Caki2 (cell line): ENCODE results near the gene SOX30. TPM values are rescaled to one million over a fixed set of nuclear protein-coding genes. Genes with fewer than 3 reads are reported as not detected.
A peak's percentile ranks its signal among the peaks of the same experiment; 100 is the strongest.
"Not testable (repeated sequence)": the region's sequence is repeated elsewhere in the genome, so short reads cannot be mapped to it uniquely, and the experiment has no call there.

Experiments
- DNase-seq: peaks from one replicate; pipeline ENCODE4 v3.0.0-alpha.2; 2015; ENCODE audit warnings: low read depth
- in situ Hi-C: cut with HindIII; loops from 2 replicates; pipeline ENCODE4 v1.10.0; 2016; ENCODE audit warnings: low sequenced_read_pairs, low pct_unique_long_range_greater_than_20kb, mixed read lengths
- total RNA-seq: library from RNA; depleted of rRNA; stranded (reverse); fragments of >200 nt; shearing (Covaris generic); gene quantifications from 2 replicates; pipeline ENCODE4 v1.2.3, GENCODE V29; 2014; ENCODE audit warnings: low replicate concordance; rRNA removed

The SOX30 gene
- total RNA-seq = not detected in 2 replicates

DNA sequence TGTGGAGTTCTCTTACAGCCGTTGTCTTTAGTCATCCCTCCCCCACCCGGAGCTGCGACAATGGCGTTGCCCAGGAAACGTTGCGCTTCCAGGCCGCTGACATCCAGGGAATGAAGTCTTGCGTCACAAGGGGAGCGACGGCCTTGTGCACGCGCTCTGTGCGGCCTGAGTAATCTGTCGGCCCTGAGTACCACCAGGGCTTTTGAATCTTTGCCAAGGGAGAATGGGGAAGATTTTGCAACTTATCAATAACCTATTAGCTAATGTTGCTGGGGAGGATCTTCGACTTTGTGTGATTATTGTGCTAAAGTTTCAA, at the start of gene SOX30:
SOX30 (minus strand) TSS at position 62 of the 316 bp plus-strand sequence. CDS start 360 bp downstream, outside the sequence.
- in situ Hi-C loops = no loop called here
- no peak for DNase-seq

DNA sequence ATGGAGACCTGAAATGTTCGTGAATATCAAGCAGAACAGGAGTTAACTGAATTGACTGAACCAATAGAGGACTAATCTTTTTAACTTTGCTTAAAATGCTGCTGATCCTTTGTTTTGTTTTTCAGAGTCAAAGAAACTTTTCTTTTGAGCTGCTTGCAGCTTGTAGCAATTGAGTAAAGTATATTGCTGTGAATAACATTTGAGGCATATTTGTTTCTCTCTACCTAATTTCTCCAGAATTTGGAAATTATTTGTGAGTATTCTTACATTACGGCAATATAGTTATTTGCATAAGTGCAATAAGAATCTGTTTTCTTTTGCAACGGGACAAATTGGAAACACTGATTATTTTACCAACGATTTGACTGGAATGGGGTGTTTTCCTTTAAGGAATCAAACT, 46.4 kb upstream of the SOX30 start:
- peak; percentile 22 for DNase-seq
- in situ Hi-C loops = not testable (repeated sequence)

DNA sequence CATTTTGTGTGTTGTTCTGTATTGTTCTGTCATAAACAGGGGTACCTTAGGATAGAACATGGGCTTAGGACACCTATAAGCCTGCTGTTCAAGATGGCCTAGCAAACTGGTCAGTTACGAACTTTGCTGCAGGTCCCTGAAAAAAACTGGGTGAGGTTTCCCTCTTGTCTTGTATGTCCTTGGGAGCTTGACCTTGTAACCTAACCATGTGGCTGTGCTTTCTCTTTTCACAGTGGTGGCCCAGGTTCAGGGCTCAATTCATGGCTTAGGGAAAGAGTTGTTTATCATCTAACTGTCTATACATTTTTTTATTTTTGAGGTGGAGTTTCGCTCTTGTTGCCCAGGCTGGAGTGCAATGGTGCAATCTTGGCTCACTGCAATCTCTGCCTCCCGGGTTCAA, 43.9 kb upstream of the SOX30 start:
- in situ Hi-C loops, DNase-seq: not testable (repeated sequence)

DNA sequence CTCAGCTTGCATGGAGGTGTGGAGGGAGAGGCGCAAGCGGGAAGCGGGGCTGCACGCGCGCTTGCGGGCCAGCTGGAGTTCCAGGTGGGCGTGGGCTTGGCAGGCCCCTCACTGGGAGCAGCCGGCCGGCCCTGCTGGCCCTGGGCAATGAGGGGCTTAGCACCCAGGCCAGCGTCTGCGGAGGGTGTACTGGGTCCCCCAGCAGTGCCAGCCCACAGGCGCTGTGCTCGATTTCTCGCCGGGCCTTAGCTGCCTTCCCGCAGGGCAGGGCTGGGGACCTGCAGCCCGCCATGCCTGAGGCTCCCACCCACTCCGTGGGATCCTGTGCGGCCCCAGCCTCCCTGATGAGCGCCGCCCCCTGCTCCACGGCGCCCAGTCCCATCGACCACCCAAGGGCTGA, 41.6 kb upstream of the SOX30 start:
- DNase-seq, in situ Hi-C loops: not testable (repeated sequence)

DNA sequence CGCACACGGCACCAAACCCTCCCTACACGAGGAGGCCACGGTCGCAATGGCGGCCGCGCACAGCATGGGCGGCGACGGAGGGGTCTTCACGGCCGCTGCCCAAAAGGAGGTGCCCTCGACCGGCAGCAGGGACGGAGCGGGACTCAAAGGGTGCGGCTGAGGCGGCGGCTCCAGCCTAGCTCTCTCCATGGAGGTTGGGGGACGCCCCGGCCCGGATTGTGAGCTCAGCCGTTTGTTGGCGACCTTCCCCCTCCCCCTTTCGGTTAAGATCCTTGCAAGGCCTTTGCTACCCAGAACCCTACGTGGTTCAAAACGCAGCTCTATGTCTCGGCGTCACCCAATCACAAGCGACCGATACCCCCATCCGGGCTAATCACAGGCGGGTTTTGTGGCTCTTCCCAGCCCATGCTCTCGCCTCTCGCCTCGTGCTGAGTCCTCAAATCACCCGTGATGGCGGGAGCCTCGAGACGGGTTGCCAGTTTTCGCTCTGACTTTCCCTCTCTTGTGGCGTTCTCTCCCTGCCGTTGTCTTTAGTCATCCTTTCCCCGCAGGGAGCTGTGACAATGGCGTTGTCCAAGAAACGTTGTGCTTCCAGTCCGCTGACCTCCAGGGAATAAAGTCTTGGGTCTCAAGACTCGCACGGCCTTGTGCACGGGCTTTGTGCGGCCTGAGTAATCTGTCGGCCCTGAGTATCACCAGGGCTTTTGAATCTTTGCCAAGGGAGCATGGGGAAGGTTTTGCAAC, 38.6 kb upstream of the SOX30 start:
- in situ Hi-C loops = no loop called here
- DNase-seq = no peak

DNA sequence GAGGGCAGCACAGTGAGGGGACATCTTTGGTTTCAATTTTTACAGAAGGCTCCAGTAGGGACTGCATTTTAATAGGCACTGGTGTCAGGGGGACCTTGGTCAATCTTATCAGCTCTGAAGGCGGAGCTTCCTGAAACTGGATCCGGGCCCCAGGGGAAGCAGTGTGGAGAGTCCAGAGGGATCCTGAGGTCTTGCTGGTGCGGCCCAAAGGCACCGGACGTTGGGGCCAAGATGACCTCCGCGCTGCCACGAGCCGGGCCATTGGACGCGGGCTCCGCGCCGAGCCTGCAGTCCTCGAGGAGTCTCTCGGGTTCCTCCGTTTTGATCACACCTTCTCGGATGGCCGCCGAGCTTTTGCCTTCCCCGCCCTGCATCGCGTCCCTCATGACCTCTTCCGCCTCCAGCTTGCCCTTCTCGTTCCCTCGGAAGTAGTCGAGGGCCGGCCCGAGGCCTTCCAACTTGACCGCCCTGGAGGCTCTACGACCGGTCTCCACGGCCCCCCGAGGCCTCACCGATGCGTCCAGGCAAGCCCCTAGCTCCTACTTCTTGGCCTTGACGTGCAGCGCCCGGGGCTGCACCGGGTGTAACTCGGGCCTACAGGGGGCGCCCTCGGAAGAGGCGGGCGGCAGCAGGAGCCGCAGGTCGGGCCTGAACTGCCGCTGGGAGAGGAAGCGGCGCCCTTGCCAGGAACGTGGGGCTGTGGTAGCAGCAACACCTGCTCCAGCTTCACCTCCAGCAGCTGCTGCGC, 37.9 kb upstream of the SOX30 start:
- no peak for DNase-seq
- in situ Hi-C loops = no loop called here

DNA sequence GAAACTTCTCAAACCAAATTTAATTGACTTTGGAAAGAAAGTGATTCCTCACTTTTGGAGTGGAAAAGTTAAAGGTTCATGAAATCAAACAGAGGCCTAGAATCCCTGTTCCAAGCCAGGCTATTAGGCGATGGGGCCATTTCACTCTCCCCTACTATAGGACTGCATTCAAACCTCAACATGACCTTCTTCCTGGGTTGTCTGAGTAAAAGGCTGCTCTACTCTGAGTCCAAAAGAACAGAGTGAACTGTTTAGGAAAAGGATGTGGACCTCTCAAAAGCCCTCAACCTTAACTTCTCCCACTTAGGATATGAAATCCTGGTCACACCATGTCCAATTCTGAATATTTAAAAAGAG, 34.9 kb upstream of the SOX30 start:
- no peak for DNase-seq
- in situ Hi-C loops = no loop called here

DNA sequence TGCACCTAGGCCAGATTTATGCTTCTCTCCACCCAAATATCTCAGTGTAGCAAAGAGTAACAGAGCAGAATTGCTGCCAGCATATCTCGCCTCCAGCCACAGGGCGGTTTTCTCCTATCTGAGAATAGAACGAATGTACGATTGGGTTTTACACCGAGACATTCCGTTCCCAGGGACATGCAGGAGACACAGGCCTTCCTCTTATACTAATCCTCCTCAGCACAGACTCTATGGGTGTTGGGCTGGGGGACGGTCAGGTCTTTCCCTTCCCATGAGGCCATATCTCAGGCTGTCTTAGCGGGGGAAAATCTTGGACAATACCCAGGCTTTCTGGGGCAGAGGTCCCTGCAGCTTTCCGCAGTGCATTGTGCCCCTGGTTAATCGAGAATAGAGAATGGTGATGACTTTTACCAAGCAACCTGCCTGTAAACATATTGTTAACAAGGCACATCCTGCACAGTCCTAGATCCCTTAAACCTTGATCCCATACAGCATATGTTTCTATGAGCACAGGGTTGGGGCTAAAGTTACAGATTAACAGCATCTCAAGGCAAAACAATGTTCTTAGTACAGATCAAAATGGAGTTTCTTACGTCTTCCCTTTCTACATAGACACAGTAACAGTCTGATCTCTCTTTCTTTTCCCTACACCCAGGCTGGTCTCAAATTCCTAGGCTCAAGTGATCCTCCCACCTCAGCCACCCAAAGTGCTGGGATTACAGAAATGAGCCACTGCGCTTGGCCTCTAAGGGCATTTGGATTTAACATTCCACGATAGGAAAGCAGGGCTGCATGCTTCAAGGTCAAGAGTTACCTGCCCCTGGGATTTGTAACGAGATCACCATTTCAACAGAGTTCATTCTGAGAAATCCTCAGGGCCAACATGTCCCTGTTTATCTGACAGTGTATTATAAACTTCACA, 34.3 kb upstream of the SOX30 start:
- DNase-seq, in situ Hi-C loops: not testable (repeated sequence)

DNA sequence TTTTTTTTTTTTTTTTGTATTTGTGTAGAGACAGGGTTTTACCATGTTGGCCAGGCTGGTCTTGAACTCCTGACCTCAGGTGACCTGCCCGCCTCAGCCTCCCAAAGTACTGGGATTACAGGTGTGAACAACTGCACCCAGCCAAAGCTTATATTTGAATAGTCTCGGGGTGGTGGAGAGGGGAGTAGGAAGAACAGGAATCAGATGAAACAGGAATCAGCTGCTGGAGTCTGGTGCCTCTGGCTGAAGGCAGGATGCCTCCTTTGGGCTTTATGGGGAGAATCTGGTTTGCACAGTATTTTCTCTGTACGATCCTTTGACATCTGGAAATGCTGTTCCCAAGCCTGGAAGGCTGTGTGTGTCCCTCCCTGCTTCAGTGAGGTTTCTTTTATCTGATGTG, 30.0 kb upstream of the SOX30 start:
- DNase-seq = no peak
- in situ Hi-C loops = no loop called here

DNA sequence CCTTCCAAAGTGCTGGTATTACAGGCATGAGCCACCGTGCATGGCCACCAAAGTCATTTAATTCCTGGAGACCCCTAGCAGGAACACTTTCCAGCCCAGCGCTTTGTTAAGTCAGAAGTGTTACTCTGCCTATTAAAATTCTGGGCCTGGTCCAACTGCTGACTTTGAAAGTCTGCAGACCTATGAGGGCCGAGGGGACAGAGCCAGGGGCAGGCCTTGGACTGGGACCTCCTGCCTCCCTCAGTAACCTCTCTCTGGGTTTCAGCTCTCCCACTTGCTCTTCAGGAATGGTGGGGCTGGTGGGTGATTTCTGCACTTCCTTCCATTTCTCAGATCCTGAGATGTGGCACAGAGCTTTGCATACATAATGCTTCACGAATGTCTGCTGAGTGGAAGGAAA, 28.8 kb upstream of the SOX30 start:
- in situ Hi-C loops = no loop called here
- no peak for DNase-seq

DNA sequence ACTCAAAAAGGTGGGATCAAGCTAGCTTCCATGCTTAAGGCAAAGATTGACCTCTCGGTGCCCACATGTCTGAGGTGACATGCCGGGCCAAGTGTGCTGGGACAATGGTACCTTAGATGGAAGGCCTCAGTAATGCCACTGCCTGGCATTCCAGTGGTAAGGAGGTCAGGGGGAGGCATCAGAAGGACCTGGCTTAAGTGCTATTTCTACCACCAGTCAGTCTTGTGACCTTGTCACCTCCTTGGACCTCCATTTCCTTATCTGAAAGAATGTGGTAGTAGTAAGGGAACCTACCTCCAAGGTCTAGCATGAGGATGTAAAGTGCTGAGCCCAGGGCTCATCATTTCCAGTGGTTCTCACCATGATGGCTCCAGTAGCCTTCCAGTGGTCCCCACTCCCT, 28.0 kb upstream of the SOX30 start:
- DNase-seq = no peak
- in situ Hi-C loops = no loop called here

DNA sequence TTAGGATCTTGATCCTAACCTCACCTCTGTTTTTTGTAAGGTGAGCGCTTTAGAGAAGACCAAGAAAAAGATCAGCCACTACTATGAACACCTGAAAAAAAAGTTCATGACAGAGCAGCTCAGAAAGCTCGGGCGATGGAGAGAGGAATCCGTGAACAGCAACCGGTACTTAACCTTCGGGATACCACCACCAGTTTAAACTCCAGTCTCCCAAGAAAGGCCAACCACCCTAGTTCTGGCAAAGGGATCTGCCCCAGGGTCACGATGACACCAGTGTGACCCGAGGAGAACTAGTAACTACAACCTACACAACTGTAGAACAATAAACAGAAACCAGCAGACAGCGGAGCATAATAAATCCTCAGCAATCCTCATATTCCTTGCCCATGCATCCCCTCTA, 27.6 kb upstream of the SOX30 start:
- DNase-seq = no peak
- in situ Hi-C loops = no loop called here

DNA sequence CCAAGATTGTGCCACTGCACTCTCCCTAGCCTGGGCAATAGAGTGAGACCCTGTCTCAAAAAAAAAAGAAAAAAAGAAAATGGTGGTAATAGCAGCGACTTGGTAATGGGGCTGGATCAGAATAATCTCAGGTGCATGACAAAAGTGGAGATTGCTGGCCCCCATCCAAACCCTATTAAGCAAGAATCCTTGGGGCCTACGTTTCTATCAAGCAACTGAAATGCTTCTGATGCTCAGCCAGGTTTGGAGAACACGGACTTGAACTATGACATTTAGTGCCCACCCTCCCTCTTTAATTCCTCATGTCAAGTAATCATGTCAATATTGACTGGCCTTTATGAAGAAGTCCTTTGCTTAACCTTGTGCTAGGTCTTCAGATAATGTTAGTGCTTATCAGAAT, 25.7 kb upstream of the SOX30 start:
- in situ Hi-C loops = no loop called here

DNA sequence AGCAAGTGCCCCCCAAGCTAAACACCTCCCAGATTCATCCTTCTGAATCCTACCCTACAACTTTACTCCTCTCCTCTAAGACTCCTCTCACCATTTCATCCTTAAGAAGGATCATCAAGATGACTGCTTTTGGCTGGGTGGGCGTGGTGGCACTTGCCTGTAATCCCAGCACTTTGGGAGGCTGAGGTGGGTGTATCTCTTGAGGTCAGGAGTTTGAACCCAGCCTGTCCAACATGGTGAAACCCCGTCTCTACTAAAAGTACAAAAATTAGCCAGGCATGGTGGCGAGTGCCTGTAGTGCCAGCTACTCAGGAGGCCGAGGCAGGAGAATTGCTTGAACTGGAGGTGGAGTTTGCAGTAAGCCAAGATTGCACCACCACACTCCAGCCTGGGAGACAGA, 22.1 kb upstream of the SOX30 start:
- in situ Hi-C loops, DNase-seq: not testable (repeated sequence)

More for the DNA sequence above, 25.7 kb upstream of the SOX30 start:
- DNase-seq = no peak

DNA sequence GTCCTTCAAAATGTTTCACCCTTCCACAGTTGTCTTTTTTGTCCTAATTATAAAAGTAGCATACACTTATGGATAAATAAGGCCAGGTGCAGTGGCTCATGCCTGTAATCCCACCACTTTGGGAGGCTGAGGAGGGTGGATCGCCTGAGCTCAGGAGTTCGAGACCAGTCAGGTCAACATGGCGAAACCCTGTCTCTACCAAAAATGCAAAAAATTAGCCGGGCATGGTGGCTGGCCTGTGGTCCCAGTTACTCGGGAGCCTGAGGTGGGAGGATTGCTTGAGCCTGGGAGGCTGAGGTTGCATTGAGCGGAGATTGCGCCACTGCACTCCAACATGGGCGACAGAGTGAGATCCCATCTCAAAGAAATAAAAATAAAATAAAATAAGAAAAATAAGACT, 20.7 kb upstream of the SOX30 start:
- DNase-seq = no peak
- in situ Hi-C loops = no loop called here

DNA sequence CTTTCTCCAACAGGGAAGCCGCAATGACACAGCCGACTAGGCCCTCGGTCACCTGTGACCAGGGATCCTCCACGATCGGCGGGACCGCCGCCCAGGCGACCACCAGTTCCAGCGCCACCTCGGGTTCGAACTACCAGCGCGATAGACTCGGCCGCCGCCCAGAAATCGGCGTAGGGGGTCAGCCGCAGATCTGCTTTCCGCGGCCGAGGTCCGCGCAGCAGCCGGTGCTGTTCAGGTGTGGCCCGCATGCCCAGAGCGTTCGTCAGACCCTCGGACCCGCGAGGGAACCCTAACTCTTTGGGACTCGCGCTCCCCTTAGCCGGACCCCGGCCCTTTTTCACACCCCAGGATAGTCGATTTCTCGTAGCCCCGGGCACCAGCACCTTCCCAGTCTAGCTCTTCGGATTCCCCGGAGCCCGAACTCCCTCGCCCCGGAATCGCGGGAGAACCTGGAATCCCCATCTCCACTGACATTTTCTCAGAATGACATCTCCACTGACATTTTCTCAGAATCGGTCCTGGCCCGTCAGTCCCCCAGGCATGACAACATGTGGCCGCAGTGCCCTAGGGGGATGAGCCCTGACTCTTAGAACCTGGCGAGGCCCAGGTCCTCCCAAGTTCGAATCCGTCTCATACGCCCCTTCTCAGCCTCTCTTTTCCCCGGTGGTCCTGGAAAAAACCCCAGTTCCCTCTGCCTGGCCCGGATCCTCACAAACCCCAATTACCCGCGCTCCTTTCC, 19.5 kb upstream of the SOX30 start:
- in situ Hi-C loops = no loop called here
- no peak for DNase-seq

DNA sequence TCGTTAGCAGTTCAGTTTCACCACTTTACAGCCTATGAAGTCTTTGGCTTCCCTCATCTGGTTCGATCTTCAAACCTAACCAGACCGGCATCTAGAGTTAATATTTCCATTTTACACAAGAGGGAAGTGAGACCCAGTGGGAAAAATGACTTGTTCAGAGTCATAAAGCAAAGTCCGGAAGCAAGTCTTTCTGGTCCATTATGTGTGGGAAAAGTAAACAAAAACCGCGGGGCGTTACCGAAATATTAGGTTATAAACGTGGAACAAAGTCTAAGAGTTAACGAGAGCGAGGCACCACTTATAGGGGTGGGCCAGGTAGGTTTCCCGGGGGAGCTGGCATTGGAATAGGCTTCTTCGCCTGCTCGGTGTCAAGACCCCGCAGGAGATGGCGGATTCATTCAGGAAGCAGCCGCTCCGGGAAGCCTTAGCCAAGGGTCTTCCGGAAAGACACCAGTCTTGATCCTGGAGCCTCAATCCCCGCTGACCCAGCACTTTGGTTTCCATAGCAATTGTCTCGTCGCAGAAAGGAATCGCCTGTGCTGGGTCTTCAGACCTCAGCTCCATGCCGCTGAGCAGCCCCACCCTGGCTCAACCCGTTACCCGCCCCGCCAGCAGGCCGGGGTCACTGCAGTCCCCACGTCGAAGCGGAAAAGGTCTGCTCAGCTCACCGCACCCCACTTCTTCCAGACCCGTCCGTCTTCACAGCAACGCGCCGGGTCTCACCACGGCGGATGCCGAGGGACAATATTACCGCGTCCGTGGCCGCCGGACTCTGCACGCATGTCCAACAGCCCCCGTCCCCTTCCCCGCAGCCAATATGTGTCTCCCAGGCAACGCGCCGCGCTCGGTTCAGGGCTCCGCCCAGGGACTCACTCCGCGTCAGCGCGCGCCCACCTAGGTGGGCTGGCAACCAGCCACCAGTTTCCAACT, 18.7 kb upstream of the SOX30 start, which contains the start of gene C5orf52:
C5orf52 (plus strand) TSS at position 872 of the 930 bp plus-strand sequence. CDS start 82 bp downstream, outside the sequence.
- in situ Hi-C loops = no loop called here
- DNase-seq = no peak
